ENCODE data around the gene BDH1.
"Not testable (repeated sequence)": the region's sequence is repeated elsewhere in the genome, so short reads cannot be mapped to it uniquely, and the experiment has no call there.

The BDH1 gene

GRCh38 chr3:197555281-197556261 is at the start of gene BDH1:
BDH1 (minus strand) TSS chr3:197555968; CDS start chr3:197546443, 9,525 bp downstream.
- Histone ChIP-seq H3K27me3 (ENCODE audit: low read length) (no peaks in the 10 kb centered on the region), H3K9ac (ENCODE audit: low read length) (peak within 1 kb of the TSS; percentile 70), H4K20me1 (ENCODE audit: low read depth, low read length) (no peaks in the 10 kb centered on the region), H3K4me3 (ENCODE audit: insufficient read depth, low read length, poor library complexity, severe bottlenecking) (peak within 1 kb of the TSS; percentile 60), H3K9me2 (replicated peaks; ENCODE audit: insufficient read depth, low read length) (no peaks in the 10 kb centered on the region), H3K27ac (ENCODE audit: low read depth, low read length) (peak within 1 kb of the TSS; percentile 73), H2AFZ (ENCODE audit: low read depth, low read length, severe bottlenecking) (peak within 1 kb of the TSS; percentile 80), H3K9me3 (ENCODE audit: insufficient read depth, low read length) (no peaks in the 10 kb centered on the region), H3K36me3 (ENCODE audit: low read length) (no peaks in the 10 kb centered on the region), H3K79me2 (ENCODE audit: insufficient read depth, low read length) (peaks cover 11% of the 10 kb centered on the region), H3F3A (ENCODE audit: insufficient read depth) (no peaks in the 10 kb centered on the region), H3K4me2 (ENCODE audit: low read depth, low read length, poor library complexity, severe bottlenecking) (peak within 1 kb of the TSS; percentile 58)
- TF ChIP-seq CTCF (IDR thresholded peaks at IDR 0.05; ENCODE audit: insufficient read depth, low read length, poor library complexity, severe bottlenecking) (no peak), EZH2phosphoT487 (conservative IDR thresholded peaks at IDR 0.05; ENCODE audit: low read length) (no peak)

- Histone ChIP-seq H3K9me3 (ENCODE audit: insufficient read depth, low read length) (no peaks in the 10 kb centered on the region), H3K4me3 (ENCODE audit: insufficient read depth, low read length, poor library complexity, severe bottlenecking) (no peak overlapping the region), H3K36me3 (ENCODE audit: low read length) (no peaks in the 10 kb centered on the region), H3K9me2 (replicated peaks; ENCODE audit: insufficient read depth, low read length) (no peaks in the 10 kb centered on the region), H3K9ac (ENCODE audit: low read length) (no peak overlapping the region), H2AFZ (ENCODE audit: low read depth, low read length, severe bottlenecking) (no peak overlapping the region), H3K27ac (ENCODE audit: low read depth, low read length) (no peak overlapping the region), H4K20me1 (ENCODE audit: low read depth, low read length) (no peaks in the 10 kb centered on the region), H3K27me3 (ENCODE audit: low read length) (no peaks in the 10 kb centered on the region), H3K79me2 (ENCODE audit: insufficient read depth, low read length) (no peaks in the 10 kb centered on the region), H3K4me2 (ENCODE audit: low read depth, low read length, poor library complexity, severe bottlenecking) (no peak overlapping the region), H3F3A (ENCODE audit: insufficient read depth) (no peaks in the 10 kb centered on the region)
- TF ChIP-seq EZH2phosphoT487 (conservative IDR thresholded peaks at IDR 0.05; ENCODE audit: low read length) (no peak), CTCF (IDR thresholded peaks at IDR 0.05; ENCODE audit: insufficient read depth, low read length, poor library complexity, severe bottlenecking) (no peak)
Observed at GRCh38 chr3:197603317-197603933, 47.7 kb upstream of the BDH1 start.

- not testable (repeated sequence) for H3K36me3 ChIP-seq (ENCODE audit: low read length); H3K4me3 ChIP-seq (ENCODE audit: insufficient read depth, low read length, poor library complexity, severe bottlenecking); H3K4me2 ChIP-seq (ENCODE audit: low read depth, low read length, poor library complexity, severe bottlenecking); H3K27ac ChIP-seq (ENCODE audit: low read depth, low read length); H3K79me2 ChIP-seq (ENCODE audit: insufficient read depth, low read length); H3K9me3 ChIP-seq (ENCODE audit: insufficient read depth, low read length); H3K9me2 ChIP-seq (replicated peaks; ENCODE audit: insufficient read depth, low read length); H3F3A ChIP-seq (ENCODE audit: insufficient read depth); H3K27me3 ChIP-seq (ENCODE audit: low read length); H2AFZ ChIP-seq (ENCODE audit: low read depth, low read length, severe bottlenecking); H3K9ac ChIP-seq (ENCODE audit: low read length); H4K20me1 ChIP-seq (ENCODE audit: low read depth, low read length)
Observed at GRCh38 chr3:197602351-197602750, 46.6 kb upstream of the BDH1 start.

GRCh38 chr3:197601566-197601840 is 45.7 kb upstream of the BDH1 start:
- H3K36me3 ChIP-seq (ENCODE audit: low read length); H2AFZ ChIP-seq (ENCODE audit: low read depth, low read length, severe bottlenecking); H3K9ac ChIP-seq (ENCODE audit: low read length): not testable (repeated sequence)

More at GRCh38 chr3:197601566-197601840, 45.7 kb upstream of the BDH1 start:
- not testable (repeated sequence) for H3K27me3 ChIP-seq (ENCODE audit: low read length); H3K9me3 ChIP-seq (ENCODE audit: insufficient read depth, low read length); H3K9me2 ChIP-seq (replicated peaks; ENCODE audit: insufficient read depth, low read length); H3K4me3 ChIP-seq (ENCODE audit: insufficient read depth, low read length, poor library complexity, severe bottlenecking); H3F3A ChIP-seq (ENCODE audit: insufficient read depth); H3K79me2 ChIP-seq (ENCODE audit: insufficient read depth, low read length); H3K4me2 ChIP-seq (ENCODE audit: low read depth, low read length, poor library complexity, severe bottlenecking); H3K27ac ChIP-seq (ENCODE audit: low read depth, low read length); H4K20me1 ChIP-seq (ENCODE audit: low read depth, low read length)

All from SU-DHL-6 (cell line).